NOMO-1 treated with DMSO at 0.1 percent for 48 hours (cell line): ENCODE measurements around the gene CRYZL1.
A peak's percentile ranks its signal among the peaks of the same experiment; 100 is the strongest.

ENCODE experiments used
- DNase-seq: peaks from one replicate; lab custom pipeline; 2025; ENCODE audit not compliant: unreplicated experiment; lab: John Stamatoyannopoulos, UW

Gene CRYZL1

DNA sequence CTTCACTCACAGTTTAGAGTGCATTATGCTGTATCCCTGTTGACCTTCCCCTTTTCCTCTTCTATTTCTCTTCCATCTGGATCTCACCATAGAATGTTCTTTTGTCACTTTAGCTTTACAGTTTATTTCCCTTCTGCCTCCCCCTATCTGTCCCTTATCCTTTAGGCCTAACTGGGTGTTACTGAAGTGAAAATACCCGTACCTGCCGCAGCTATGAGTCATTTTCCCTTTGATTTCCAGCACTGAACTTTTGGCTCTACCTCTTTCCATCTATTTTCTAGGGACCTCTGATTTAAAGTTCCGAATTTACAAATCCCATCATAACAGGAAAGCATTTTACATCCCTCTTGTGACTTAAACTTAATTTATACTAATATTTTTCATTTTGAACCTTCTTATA, 20.5 kb upstream of the CRYZL1 start:
- DNase-seq = no peak

DNA sequence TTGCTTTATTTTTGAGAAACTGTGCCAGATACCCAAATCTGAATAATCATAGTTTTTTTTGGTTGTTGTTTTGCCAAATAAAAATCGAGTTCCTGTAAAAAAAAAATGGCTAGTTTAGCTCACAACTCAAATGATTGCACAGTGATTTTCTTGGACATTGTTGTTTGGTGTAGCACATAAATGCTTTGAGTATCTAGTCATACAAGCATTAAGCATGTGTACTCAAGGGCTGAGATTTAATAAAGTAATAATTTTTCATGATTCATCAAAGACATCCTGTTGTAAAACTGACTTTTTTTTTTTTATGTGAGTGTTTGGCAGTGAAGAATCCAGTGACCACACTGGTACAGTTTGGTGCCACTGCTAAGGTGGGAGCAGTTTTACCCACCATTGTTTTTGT, 19.6 kb upstream of the CRYZL1 start:
- no peak for DNase-seq

DNA sequence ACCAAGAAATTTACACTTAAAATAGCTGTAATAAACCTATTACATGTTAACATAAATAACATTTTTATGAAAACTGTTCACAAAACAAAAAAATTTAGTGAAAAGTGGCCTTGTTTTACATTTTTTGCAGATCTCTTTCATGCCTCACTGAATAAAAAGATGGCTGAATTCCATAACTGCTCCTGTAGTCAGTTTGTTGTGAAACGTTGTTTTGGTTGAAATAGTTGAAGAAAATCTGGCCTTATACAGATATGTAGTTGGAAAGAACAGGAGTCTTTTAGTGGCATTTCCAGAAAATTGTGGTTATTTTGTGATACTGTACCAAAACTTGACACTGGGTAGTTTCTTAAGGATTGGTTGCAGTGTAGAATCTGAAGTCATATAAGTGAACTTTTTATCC, 18.9 kb upstream of the CRYZL1 start:
- DNase-seq = no peak

DNA sequence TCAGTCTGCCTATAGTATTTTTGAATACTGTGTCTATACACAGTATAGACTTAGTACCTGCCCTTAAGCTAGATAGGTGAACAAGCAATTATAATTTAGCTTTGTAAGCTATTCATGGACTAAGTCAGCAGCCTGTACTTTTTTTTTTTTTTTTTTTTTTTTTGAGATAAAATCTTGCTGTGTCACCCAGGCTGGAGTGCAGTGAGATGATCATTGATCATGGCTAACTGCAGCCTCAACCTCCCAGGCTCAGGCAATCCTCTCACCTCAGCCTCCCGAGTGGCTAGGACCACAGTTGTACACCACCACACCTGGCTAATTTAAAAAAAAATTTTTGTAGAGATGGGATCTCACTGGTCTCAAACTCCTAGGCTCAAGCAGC, 18.0 kb upstream of the CRYZL1 start:
- no peak for DNase-seq

DNA sequence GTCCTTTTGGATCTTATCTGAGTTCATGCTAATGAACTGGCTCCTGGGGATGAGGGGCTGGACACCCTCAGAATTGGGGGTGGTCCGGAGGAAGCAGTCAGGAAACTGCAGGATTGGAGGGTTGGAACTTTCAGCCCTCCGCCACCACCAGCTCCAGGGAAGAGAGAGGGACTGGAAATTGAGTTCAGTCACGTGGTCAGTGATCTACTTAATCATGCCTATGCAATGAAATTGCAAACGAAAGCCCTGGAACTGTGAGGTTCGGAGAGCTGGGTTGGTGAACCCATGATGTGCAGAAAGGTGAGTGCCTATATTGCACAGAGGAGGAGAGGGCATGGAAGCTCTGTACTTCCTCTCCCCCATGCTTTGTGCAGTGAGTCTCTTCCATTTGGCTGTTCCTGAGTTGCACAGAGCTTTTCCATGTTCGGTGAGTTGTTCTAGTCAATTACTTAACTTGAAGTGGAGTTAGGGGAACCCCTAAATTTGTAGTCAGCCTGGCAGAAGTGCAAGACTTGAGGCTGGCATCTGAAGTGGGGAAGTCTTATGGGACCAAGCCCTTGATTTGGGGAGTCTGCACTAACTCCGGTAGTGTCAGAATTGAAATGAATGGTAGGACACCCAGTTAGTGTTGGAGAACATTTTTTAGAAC, 17.5 kb upstream of the CRYZL1 start:
- DNase-seq = no peak

DNA sequence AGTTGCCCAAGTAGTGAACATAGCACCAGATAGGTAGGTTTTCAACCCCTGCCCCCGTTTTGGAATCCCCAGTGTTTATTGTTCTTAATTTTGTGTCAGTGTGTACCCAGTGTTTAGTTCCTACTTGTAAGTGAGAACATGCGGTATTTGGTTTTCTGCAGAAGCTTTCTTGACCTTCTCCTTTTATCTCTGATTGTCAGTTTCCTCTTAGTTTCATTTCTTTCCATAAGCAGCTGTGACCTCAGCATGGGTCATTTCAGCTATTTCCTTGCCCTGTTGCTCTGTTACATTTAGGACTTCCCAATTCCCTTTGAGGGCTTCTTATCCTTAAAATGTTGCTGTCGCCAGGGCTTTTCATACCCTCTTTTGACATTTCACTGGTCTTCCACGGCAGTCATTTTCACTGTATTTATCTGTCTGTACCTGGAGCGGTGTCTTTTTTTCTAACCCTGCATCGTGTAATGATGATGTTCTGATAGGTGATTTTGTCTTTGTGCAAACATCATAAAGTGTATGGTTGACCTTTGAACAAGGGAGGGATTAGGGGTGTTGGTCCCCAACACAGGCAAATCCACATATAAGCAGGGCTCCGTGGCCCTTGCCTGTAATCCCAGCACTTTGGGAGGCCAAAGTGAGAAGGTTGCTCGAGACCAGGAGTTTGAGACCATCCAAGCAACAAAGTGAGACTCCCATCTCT, 15.7 kb upstream of the CRYZL1 start:
- DNase-seq = peak; percentile 48

DNA sequence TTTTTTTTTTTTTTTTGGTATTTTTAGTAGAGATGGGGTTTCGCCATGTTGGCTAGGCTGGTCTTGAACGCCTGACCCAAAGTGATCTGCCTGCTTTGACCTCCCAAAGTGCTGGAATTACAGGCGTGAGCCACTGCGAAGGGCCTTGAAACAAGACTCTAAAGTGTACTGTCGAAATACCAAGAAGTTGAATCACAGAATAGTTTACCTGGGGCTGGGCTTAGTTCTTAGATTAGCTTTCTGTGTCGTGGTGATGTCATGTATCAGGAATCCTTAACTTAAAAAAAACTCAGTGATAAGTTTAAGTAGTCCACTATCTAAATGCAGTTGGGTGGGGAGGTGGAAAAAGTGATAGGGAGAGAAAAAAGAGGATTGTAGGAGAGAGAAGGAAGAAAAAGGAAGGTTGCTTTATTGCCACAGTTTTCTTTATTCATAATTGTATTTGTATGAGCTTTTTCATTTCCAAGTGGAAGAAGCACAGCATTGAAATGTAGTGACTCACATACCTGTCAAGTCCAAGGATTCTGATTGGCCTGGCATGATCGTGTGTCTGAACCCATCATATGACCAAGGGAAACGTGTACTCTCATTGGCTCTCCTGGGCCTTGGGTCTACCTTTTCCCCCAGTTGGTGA, 14.2 kb upstream of the CRYZL1 start:
- no peak for DNase-seq

DNA sequence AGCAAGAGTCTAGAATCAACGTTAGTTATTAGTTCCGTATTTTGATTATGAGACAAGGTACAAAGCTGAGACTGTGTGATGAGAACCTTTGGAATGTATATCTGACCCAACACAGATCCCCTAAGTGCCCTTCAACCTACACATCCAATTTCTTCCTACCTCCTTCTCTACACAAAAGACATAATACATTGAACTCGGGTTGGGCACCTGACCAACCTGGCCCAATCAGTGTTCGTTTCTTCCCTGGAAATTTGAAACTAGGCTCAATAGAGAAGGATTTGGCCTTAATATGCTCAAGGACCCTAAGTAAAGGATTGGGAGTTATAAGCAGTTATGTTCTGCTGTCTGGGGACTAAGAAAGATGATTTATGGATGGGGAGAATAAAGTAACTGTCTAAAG, 12.9 kb upstream of the CRYZL1 start:
- DNase-seq = no peak

DNA sequence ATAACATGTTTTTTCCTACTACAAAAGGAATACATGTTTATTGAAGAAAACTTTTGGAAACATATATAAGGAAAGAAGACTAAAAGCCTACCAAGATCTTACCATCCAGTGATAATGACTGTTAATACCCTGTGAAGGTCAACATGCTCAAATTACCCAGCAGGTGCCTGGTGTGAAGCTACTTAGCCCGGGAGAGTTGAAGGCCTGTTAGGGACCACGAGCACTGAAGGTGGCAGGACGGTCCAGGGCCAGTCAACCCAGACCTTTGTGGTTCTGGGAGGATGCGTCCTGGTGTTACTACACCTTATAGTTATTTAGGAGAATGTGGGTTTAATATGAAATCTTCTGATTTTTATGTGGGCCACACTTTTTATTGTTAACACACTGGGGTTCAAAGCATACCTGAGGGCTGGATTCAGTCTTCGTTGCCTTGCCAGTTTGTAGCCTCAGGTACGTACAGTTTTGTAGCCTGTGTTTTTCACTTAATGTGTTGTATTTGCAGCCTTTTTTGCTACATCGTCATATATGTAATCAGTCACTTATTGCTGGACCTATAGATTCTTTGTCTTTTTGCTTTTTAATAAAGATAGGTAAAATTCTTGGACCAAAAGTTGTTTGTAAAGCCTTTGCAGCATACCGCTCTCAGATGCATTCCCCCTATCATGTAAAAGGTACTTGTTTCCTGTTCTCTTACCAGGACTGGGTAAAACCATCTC, 10.6 kb upstream of the CRYZL1 start:
- DNase-seq = no peak

DNA sequence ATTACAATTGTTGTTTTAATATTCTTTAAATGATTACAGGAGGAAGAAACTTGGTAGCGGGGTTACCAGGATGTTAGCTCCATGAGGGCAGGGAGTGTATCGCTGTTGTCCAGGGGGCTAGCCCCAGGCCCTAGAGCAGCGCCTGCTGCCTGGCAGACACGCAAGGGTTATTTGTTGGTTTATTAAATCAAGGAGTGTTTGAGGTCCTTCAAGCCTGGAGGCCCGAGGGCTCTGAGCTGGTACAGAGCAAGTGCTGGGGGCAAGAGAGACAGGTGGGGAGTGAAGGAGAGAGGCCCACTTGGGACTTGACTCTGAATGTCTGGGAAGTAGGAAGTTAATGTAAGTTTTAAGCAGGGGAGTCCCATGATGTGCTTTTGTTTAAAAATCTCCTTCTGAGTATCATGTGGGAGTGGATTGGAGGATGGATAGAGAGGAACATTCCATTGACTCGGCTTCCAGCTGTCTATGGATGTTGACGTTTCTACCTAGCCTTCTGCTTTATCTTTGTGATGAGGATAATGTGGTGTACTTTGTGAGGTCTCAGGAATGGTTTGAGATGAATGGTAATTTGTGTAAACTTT, 9.5 kb upstream of the CRYZL1 start:
- DNase-seq = no peak

DNA sequence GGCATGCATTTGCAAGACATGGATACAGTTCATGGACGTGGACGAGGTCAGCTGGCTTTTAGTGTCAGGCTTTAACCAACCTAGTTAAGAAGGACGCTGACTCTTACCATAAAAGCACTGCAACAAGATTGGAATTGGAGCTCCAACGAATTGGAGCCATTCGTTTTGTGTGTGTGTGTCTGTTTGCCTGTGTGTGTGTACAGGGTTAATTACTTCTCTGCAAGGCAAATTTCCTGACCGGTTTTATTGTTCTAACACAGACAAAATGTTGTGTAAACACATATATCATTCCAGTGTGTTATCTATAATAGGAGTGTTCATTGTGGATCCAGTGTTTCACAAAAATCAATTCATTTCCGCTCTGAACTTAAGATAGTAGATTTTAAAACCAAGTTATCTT, 8.7 kb upstream of the CRYZL1 start:
- DNase-seq = no peak

DNA sequence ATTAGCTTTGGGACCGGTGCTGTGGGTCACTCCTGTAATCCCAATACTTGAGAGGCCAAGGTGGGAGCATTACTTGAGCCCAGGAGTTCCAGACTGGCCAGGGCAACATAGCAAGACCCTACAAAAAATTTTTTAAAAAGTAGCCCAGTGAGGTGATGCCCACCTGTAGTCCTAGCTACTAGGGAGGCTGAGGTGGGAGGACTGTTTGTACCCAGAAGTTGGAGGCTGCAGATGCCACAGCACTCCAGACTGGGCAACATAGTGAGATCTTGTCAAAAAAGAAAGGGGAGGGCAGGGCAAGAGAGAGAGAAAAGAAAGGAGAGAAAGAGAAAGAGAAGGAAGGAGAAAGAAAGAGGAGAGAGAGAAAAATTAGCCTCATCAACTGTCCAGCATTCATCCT, 7.0 kb upstream of the CRYZL1 start:
- DNase-seq = no peak

DNA sequence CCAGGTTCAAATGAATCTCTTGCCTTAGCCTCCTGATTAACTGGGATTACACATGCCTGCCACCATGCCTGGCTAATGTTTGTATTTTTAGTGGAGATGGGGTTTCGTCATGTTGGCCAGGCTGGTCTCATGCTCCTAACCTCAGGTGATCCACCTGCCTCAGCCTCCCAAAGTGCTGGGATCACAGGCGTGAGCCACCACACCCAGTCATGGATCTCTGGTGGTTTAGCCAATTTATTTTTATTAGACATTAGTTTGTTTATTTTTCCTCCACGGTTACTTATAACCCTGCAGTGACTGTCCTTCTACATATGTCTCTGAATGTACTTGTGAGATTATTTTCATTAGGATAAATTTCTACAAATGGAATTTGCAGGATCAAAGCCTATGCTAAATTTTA, 6.0 kb upstream of the CRYZL1 start:
- DNase-seq = no peak

DNA sequence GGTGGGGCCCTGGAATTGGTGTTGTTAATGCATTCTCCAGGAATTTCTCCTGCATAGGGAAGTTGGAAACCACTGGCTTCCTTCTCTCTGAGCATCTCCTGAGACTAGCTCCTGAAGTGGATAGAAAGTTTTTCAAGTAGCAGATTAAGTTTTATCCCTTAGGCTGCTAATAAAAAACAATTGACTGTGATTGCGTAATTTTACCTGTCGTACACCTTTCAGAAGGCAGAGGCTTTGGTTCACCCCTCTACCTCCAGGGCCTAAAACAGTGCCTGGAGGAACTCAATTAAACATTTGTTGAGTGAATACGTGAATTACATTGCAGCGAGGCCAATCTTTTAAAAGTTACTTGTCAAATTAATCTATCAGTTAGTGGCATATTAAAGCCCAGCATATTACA, 4.2 kb upstream of the CRYZL1 start:
- DNase-seq = no peak

DNA sequence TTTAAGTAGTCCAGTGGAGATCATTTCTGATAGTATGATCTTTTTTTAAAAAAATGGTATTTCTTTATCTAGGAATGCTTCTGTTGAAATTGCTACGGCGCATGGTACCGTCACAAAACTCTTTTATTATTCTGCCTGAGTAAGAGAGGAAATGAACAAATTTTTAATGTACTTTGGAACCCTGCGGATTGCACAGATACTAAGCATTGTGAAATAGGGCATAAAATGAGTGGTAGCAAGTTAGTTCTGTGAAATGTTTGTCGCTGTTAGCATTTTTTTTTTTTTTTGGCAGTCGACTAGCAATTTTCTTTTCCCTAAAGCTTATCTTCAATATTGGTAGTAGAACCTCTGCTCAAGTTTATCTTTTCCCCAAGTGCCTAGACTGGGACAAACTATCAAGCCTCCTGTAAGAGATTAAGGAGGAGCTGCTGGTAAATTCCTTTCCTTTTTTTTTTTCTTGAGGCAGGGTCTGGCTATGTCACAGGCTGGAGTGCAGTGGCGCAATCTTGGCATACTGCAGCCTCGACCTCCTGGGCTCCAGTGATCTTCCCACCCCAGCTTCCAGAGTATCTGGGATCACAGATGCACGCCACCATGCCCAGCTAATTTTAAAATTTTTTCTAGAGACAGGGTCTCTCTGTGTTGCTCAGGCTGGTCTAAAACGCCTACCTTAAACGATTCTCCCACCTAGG, 3.0 kb upstream of the CRYZL1 start:
- DNase-seq = peak; percentile 73

DNA sequence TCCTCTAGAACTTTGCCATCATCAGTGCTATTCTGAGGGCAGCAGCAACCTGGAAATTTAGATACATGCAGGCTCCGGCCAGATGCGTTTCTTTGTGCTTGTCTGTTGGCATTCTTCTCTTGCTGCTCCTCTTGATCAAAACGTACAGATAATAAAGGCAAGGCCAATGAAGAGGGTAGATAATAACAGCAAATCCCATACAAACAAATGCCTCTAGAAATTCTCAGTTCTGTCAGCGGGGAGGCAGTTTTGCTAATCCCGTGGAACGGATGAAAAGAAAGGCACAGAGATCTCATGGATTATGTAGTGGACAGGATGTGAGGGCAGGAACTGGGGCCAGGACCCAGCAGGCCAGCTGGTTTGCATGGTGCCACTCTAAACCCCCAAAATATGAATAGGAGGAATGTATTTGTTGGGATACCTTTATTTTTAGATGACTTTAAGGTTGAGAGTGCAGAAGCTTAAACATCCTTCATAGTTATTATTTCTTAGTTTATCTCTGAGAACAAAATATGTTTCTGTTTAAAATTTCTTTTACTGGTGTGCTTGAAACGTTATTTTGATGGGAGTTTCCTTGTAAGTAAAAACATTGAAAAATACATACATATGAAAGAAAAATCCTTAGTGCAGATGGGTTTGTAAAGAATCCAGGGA, 2.2 kb upstream of the CRYZL1 start:
- no peak for DNase-seq

DNA sequence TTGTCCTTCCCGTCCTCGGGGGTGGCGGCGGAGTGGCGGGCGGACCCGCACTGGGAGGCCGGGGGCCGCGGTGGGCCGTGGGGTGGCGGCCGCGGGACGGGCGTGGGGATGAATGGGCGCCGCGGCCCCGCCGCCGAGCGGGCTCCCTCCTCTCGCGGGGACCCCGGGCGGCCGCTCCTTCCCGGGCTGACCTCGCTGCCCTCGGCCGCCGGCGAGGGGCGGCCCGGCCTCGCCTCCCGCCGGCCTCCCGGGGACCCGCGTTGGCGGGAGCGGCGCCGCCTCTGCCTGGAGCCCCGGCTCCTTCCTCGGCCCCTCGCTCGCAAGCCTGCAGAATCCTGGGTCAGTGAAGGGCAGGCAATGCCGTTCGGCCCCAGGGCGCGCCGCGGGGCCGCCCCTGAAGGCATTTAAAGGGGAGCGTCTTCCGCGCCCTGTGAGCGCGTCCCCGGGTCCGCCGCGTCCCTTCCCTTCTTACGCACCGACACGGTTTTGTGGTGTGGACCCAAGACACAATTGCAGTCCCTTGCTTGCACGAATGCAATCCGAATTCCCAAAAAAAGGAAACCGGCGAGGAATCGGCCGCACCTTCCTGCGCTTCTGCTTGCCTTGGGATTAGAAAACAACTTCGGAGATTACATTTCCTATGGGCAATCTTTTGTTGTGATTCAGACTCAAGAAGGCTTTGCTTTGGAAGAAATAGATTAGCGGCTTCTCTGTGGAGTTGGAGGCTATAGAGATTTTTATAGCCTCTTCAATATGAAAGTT, 1.5 kb upstream of the CRYZL1 start:
- peak; percentile 29 for DNase-seq

DNA sequence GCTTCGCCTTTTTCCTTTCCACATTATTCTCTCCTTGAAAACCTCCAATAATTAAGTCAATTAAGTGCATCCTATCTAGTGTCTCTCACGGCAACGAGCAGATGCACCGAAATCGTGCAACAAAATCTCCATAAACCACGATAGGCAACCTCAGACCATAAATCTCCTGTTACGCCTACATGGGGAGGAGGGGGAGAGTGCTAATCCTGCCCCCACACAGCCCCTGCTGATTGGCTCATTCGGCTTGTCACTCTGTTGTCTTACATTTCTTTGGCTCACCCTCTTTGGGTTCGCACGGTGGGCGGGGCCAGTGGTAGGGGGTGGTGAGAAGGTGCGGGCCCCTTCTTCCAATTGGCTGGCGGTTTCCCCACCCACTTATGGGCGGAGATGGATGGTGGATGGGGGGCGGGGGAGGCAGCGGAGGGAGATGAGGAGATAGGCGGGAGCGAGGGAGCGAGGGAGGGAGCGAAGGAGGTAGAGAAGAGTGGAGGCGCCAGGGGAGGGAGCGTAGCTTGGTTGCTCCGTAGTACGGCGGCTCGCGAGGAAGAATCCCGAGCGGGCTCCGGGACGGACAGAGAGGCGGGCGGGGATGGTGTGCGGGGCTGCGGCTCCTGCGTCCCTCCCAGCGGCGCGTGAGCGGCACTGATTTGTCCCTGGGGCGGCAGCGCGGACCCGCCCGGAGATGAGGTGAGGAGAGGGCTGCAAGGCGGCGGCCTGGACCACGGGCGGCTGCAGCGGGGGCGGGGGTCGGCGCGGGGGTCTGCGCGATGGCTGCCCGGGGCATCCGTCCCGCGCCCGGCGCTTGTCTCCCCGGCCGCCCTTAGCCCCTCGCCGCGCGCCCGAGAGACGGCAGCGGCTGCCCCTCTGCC, 720 bp upstream of the CRYZL1 start, which contains the start of gene ITSN1:
TSS of gene ITSN1 (plus strand) at position 475 of the 869 bp plus-strand sequence. CDS start 76,328 bp downstream, outside the sequence.
- peak; percentile 97 for DNase-seq
